GM12864 (cell line): ENCODE data around the gene HRCT1.

Experiments
- DNase-seq: peaks from one replicate; pipeline ENCODE4 v3.0.0-alpha.2; 2011; ENCODE audit warnings: low read depth
- H3K4me3 ChIP-seq: 2 replicates; pipeline ENCODE4 v1.5.1; 2011; ENCODE audit warnings: mild to moderate bottlenecking, low read depth, low read length, control low read depth
- CTCF ChIP-seq: IDR thresholded peaks from 2 replicates; pipeline ENCODE4 v1.5.1; 2011; ENCODE audit warnings: low read depth, mild to moderate bottlenecking, moderate library complexity, low read length, control low read depth, inconsistent platforms; ENCODE audit errors: missing control alignments

HRCT1 gene

GRCh38 chr9:35952526-35953191, 46.7 kb downstream of the HRCT1 start:
- no peak for DNase-seq
- no peak overlapping the region for H3K4me3 ChIP-seq
- no peak for TF ChIP-seq CTCF

GRCh38 chr9:35954942-35955546, 49.0 kb downstream of the HRCT1 start:
- TF ChIP-seq CTCF = peak; percentile 84
- peak; percentile 49 for DNase-seq
- H3K4me3 ChIP-seq = no peak overlapping the region

- H3K4me3 ChIP-seq = no peak overlapping the region
Measured at GRCh38 chr9:35956651-35957050, 50.6 kb downstream of the HRCT1 start.

More at GRCh38 chr9:35956651-35957050, 50.6 kb downstream of the HRCT1 start:
- TF ChIP-seq CTCF = no peak
- DNase-seq = no peak
